CD1c-positive myeloid dendritic cell (primary cell): Measurements from ENCODE around the gene DISP3.

Experiments
- DNase-seq: peaks from one replicate; pipeline ENCODE4 v3.0.0-alpha.2; 2016; ENCODE audit errors: extremely low spot score

The DISP3 gene

DNA sequence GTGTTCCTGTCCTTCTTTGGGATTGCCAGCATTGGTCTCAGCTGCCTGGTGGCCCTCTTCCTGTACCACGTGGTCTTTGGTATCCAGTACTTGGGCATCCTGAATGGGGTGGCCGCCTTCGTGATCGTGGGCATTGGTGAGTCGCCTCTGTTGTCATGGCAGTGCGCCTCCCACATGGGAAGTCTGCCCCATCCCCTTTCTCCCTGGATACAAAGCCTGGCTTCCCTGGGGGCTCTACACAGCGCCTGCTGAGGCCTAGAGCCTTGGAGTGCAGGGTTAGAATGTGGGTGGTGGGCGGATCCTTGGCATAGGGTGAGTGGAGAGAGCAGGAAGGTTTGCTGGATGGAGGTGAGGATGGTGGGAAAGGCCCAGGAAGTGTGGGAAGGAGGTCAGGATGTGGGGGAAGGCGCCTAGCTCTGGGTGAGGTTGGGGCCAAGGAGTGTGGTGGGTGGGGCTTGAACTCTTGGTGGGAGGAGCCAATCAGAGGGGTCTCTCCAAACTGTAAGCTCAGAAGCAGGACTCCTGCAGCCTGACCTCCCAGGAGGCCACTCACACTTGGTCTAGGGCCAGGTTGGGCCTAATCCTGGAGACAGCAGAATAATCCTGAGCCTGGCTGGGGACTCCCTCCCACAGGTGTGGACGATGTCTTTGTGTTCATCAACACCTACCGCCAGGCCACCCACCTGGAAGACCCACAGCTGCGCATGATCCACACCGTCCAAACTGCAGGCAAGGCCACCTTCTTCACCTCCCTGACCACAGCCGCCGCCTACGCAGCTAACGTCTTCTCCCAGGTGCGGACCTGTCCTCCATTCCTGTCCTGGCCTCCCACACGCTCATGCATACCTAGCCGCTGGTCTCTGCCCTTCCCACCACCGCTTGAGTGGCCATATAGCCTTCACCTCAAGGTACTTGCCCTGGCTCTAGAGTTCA is 36.7 kb downstream of the DISP3 start:
- no peak for DNase-seq

DNA sequence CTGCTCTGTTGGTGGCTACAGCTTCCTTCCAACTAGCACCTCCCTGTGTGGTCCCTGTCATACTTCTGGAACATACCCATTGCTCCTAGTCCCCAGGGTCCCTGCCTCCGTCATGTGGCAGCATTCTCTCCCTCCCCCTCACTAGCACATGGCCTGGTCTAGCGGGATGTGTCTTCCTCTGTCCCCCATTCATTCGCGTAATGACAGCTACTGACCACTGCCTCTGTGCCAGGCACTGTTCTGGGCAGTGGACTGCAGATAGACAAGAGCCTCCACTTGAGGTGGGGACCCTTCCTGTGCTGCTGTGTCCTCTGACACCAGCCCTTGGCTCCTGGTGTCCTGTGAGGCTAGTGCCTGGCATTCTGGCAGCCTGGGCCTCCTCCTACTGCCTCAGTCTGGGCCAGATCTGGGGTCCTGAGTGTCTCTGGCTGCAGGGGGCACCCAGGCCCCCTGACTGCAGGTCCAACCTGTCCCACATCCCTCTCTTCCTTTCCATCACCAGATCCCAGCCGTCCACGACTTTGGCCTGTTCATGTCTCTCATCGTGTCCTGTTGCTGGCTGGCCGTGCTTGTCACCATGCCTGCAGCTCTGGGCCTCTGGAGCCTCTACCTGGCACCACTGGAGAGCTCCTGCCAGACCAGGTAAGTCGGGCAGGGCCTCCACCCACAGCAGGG is 38.1 kb downstream of the DISP3 start:
- DNase-seq: no peak

DNA sequence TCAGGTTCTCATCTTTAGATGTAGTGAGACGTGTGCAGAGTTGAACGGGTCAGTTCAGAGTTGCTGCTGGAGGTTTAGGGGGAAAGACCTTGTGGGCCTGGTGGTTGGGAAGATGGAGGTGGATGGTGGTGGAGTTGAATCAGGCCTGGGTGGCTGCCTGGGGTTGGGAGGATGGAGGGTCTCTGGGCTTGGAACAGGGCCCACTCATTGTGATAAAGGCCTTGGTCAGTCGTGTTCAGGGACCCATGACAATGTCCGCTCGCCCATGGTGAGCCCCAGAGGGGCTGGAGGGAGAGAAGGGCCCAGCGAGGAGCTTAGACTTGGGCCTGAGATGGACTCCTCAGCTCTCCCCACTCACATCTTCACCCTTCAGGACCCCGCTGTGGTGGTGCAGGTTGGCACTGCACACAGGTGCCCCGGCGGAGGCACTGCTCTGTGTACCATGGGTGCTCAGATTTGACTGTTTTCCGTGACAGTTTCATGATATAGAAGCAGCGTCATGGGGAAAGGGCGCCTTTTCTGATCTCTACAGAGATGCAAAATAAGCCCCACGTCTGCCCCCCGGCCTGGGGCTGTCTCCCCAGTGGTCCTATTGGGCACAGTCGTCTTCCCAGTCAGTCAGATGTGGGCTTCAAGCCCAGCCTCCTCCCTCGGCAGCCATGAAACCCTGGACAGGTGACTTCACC is 39.2 kb downstream of the DISP3 start:
- no peak for DNase-seq

GRCh38 chr1:11518791-11519628 is 40.1 kb downstream of the DISP3 start:
- DNase-seq: no peak

DNA sequence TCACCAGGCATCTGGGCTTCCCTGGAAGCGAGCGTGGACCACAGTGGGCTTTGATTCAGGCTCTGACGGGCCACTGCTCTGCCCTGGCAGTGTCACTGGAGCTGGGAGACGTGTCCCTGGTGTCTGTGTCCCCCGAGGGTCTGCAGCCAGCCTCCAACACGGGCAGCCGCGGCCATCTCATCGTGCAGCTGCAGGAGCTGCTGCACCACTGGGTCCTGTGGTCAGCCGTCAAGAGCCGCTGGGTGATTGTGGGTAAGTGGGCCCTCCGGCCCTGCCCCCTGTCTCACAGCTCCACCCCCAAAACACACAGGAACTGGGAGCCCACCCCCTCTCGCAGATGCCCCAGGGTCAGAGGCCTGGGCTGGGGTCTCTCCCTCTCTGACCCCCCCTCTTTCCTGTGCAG is 40.7 kb downstream of the DISP3 start:
- no peak for DNase-seq

DNA sequence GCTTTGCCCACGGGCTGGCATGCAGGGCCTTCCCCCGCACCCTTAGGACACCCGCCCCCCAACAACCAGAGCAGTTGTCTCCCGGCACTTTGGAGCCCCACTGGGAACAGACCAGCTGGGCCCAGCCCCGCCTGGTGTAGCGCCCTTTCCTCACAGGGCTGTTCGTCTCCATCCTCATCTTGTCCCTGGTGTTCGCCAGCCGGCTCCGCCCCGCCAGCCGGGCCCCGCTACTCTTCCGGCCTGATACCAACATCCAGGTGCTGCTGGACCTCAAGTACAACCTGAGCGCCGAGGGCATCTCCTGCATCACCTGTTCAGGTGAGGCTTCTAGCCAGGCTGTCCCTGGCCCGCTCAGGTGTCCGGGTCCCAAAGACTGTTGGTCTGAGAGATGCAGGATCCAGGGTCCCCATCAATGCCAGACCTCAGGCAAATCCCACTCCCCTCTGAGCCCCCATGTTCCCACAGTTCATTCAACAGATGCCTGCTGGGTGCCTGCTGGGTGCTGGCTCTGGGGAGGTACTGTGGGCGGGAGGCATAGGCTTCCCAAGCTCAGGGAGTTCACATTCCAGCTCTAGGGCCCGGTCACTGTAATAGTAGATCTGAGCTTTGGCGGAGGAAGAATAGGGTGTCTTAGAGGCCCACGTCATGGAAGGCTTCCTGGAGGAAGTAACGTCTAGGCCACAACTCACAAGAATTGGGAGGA is 41.7 kb downstream of the DISP3 start:
- DNase-seq: no peak

GRCh38 chr1:11521582-11522399 is 42.8 kb downstream of the DISP3 start:
- no peak for DNase-seq

DNA sequence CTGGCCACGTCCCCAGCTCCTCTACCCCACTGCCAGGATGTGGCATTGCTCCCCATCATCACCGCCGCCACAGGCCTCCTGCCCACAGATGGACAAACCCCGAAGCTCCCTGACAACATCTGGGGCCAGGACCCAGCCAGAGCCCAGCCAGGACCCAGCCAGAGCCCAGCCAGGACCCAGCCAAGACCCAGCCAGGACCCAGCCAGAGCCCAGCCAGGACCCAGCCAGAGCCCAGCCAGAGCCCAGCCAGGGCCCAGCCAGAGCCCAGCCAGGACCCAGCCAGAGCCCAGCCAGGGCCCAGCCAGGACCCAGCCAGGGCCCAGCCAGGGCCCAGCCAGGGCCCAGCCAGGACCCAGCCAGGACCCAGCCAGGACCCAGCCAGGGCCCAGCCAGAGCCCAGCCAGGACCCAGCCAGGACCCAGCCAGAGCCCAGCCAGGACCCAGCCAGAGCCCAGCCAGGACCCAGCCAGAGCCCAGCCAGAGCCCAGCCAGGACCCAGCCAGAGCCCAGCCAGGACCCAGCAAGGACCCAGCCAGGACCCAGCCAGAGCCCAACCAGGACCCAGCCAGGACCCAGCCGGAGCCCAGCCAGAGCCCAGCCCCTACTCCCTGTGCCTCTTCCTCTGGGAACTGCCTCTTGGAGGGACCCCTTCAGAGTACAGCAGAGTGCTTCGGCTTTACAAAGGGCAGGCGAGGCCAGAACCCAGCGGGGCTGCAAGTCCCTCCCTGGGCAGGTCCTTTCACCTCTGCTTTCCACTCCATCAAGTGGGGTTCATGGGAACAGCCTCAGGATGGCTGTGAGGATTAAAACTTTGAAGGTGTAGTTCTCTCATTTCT is 43.7 kb downstream of the DISP3 start:
- no peak for DNase-seq

GRCh38 chr1:11523261-11523660 is 44.3 kb downstream of the DISP3 start:
- DNase-seq: no peak

DNA sequence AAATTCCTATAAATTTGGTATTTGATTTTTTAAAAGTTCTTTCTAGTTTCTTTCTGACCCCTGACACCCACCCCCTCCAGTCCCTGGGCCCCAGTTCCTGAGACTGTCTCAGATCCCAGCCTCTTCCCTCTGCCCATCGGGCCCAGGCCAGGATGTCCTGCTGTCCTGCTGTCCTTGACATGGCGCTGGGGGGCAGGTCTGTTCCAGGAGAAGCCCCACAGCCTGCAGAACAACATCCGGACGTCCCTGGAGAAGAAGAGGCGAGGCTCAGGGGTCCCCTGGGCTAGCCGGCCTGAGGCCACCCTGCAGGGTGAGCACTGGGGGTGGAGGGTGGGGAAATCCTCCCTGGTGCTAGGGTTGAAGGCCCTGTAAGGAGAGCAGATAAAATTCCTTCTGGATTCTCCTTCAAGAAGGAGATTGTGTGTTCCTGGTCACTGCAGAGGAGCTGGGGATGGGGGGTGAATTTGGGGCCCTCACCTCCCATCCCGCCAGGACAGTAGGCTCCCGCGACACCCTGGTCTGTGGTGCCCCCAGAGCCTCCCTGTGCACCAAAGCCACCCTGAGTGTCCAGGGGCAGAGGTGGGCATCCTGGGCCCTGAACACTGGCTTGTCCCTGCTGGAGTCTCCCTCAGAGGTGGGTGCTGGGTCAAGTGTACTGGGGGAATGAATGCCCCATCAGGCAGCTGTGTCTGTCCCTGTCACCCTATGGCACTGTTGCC is 45.0 kb downstream of the DISP3 start:
- no peak for DNase-seq

DNA sequence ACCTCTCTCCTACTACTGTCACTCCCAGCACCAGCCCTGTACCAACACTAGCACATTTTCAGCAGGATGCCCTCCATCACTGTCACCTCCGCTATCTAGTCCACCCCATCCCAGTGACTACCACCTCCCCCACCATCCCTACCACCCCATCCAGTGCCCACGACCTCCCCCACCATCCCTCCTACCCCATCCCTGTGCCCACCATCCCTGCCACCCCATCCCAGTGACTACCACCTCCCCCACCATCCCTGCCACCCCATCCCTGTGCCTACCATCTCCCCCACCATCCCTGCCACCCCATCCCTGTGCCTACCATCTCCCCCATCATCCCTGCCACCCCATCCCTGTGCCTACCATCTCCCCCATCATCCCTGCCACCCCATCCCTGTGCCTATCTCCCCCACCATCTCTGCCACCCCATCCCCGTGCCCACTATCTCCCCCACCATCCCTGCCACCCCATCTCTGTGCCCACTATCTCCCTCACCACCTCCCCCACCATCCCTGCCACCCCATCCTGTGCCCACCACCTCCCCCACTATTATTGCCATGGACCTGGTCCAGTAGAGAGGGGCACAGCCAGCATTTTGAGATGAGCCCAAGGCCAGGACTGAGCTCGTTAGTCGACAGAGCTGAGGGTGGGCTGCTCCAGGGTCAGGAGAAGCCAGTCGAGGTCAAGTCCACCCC is 45.7 kb downstream of the DISP3 start:
- no peak for DNase-seq

- no peak for DNase-seq
Measured at GRCh38 chr1:11525151-11525505, 46.2 kb downstream of the DISP3 start.

DNA sequence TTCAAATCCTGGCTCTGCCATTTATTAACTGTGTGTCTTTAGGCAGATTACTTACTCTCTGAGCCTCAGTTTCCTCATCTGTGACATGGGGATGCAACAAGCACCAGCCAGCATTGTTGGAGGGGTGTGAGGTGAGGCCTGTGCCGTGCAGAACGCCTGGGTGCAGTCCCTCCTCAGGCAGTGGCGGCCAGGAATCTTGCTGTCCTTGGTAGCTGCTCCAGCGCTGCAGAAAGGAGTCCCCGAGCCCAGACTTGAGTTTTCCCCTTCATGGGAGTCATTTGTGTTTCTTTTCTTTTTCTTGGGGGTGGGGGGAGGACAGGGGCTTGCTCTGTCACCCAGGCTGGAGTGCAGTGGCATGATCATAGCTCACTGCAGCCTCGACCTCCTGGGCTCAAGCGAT is 46.6 kb downstream of the DISP3 start:
- DNase-seq: no peak

GRCh38 chr1:11526071-11526895 is 47.3 kb downstream of the DISP3 start:
- DNase-seq: no peak

DNA sequence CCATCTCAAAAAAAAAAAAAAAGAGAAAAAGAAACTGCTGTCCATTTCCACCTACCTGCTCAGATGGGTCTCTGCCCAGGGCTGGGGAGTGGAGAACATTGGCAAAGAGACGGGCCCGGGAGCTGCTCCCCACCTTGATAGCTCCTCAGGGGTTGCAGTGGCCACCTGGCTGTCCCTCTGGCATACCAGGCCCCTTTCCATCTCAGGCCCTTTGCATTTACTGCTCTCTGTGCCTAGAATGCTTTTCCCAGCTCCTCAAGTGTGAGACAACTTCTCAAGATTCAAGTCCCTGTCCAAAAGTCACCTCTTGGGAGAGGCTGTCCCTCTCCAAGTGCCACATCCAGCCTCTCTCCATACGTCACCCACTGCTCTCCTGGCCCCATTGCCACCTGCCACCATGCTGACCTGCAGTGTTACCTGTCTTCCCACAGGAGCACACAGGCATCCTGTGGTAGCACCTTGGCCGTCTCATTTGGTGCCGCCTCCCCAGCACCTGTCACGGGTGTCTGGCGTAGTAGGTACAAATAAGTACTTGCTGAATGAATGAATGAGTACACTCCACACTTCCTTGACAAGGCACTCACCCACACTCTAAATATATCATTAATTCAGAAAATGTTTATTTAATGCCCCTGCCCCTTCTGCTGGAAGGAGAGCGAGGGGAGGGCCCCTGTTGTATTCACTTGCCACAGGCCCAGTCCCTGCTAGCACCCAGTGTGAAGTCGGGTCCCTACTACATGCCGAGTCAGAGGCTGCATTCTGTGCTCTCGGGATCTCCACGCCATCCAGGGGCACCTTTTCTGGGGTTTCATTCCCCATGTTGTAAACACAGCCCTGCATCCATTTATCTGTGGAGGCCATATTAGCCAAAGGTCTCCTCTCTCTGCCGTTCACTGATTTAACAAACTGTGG is 48.8 kb downstream of the DISP3 start:
- DNase-seq: no peak

- no peak for DNase-seq
Measured at GRCh38 chr1:11528611-11529261, 49.8 kb downstream of the DISP3 start.
